B cell (primary cell): ENCODE measurements around the gene PTGDR.

Experiments used
- CTCF ChIP-seq: fragments of 200-600 bp; IDR thresholded peaks from one replicate; pipeline ENCODE4 v1.8.0; 2022; ENCODE audit warnings: antibody characterized with exemption, mild to moderate bottlenecking
- EZH2 ChIP-seq: IDR thresholded peaks from 2 replicates; pipeline ENCODE4 v1.6.1; 2012; ENCODE audit warnings: borderline replicate concordance, low read depth, mild to moderate bottlenecking, moderate library complexity, low read length; ENCODE audit not compliant: insufficient read depth, poor library complexity, severe bottlenecking

DNA sequence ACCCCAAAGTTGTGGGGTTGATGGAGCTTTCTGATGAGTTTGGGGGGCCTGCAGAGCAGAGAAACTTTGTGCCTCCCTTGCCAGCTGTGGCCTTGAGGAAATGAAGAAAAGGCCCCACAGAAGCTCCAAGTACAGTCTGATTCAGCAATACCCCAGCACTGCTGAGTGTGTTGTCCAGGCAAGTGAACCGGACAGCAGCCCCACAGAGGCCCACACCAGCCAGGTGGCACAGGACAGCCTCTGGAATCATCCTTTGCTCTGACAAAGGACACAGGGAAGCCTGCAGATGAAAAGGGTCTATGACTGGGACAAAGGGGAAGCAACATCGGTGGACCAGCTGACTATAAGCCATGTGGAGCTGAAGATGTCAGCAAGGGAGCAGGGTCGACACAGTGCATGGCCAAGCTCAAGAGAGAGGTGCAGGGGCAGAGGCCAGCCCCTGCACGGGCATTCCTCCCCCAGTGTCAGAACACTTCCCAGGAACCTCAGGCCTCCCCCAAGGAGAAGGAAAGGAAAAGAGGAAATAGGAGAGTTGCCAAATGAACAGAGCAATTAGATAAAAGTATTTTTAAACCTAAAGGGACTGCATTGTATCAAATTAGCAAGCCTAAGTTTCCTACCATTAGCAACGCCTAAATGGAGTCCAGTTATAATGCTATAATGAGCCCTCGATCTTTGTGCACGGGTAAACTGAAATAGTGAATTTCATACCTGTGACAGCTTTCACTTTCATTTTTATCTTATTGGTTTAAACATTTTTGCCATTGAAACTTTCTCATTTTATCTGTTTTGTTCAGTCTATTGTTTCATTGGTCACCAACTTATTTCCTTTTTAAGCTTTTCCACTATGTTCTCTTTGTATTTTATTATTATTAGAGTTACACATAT is 46.3 kb upstream of the PTGDR start:
- TF ChIP-seq CTCF = no peak
- TF ChIP-seq EZH2 = no peak
